IMR-90 (cell line): ENCODE data around the gene RERE. TPM values are rescaled to one million over a fixed set of nuclear protein-coding genes. Genes with fewer than 3 reads are reported as not detected.

Source experiments
- ATAC-seq: fragments of 200-7000 bp; cut with Tn5 transposase; 2 replicates; pipeline ENCODE4 v1.9.1; 2020; ENCODE audit warnings: low read depth, mild to moderate bottlenecking, moderate library complexity
- BruUV-seq: library from RNA; stranded (reverse); fragments of 400-500 nt; replicated peaks from 2 replicates; lab custom pipeline; 2021; lab: Mats Ljungman, UMichigan
- CTCF ChIA-PET: fragments of 300-600 bp; formaldehyde crosslinking; extraction: SDS; loops from one replicate; lab custom pipeline; 2021; ENCODE audit warnings: antibody characterized with exemption; lab: Yijun Ruan, JAX
- POLR2A ChIA-PET: fragments of 300-600 bp; sonication (Branson Sonifier 250); formaldehyde crosslinking; loops from one replicate; lab custom pipeline; 2022; ENCODE audit warnings: antibody characterized with exemption; ENCODE audit not compliant: unreplicated experiment; lab: Charles Lee
- DNase-seq: peaks from one replicate; pipeline ENCODE4 v3.0.0; 2013
- H2AFZ ChIP-seq: replicated peaks from 2 replicates; pipeline ENCODE3; 2013; ENCODE audit warnings: low read length, mild to moderate bottlenecking; ENCODE audit not compliant: poor library complexity
- H2AK5ac ChIP-seq: 2 replicates; pipeline ENCODE4 v1.6.1; 2013; ENCODE audit warnings: low read depth, low read length, inconsistent platforms
- H2AK9ac ChIP-seq: replicated peaks from 2 replicates; pipeline ENCODE3; 2013; ENCODE audit warnings: mild to moderate bottlenecking, low read depth, low read length, moderate library complexity; ENCODE audit not compliant: poor library complexity
- H2BK120ac ChIP-seq: 2 replicates; pipeline ENCODE4 v1.6.1; 2013; ENCODE audit warnings: low read depth, low read length, inconsistent platforms
- H2BK15ac ChIP-seq: 3 replicates; pipeline ENCODE4 v1.6.1; 2013; ENCODE audit warnings: low read depth, low read length, inconsistent platforms
- H2BK20ac ChIP-seq: 2 replicates; pipeline ENCODE4 v1.6.1; 2013; ENCODE audit warnings: low read depth, mild to moderate bottlenecking, inconsistent platforms, low read length, moderate library complexity
- H2BK5ac ChIP-seq: 2 replicates; pipeline ENCODE4 v1.6.1; 2013; ENCODE audit warnings: mild to moderate bottlenecking, low read depth, low read length, inconsistent platforms; ENCODE audit not compliant: poor library complexity, severe bottlenecking
- H3K14ac ChIP-seq: replicated peaks from 2 replicates; pipeline ENCODE4 v1.6.1; 2013; ENCODE audit warnings: low read depth, low read length, inconsistent platforms
- H3K18ac ChIP-seq: 2 replicates; pipeline ENCODE4 v1.6.1; 2013; ENCODE audit warnings: low read depth, low read length, control low read depth
- H3K23ac ChIP-seq: 2 replicates; pipeline ENCODE4 v1.6.1; 2013; ENCODE audit warnings: low read depth, low read length, inconsistent platforms
- H3K27ac ChIP-seq: 2 replicates; pipeline ENCODE4 v1.5.1; 2013; ENCODE audit warnings: mild to moderate bottlenecking, control low read depth, low read length; ENCODE audit not compliant: insufficient read depth
- H3K27me3 ChIP-seq: 2 replicates; pipeline ENCODE4 v1.6.1; 2013; ENCODE audit warnings: low read length; ENCODE audit not compliant: control insufficient read depth, insufficient read depth
- H3K36me3 ChIP-seq: 2 replicates; pipeline ENCODE4 v1.6.1; 2013; ENCODE audit warnings: low read length, mixed read lengths; ENCODE audit not compliant: control insufficient read depth, insufficient read depth
- H3K4ac ChIP-seq: 2 replicates; pipeline ENCODE4 v1.6.1; 2013; ENCODE audit warnings: low read depth, low read length, inconsistent platforms
- H3K4me1 ChIP-seq: 2 replicates; pipeline ENCODE4 v1.6.1; 2013; ENCODE audit warnings: low read length, mixed read lengths; ENCODE audit not compliant: control insufficient read depth, insufficient read depth
- H3K4me2 ChIP-seq: 2 replicates; pipeline ENCODE4 v1.6.1; 2013; ENCODE audit warnings: low read depth, mild to moderate bottlenecking, control low read depth, low read length, moderate library complexity
- H3K4me3 ChIP-seq: 2 replicates; pipeline ENCODE4 v1.5.1; 2013; ENCODE audit warnings: low read depth, mild to moderate bottlenecking, control low read depth, low read length, moderate library complexity; ENCODE audit not compliant: insufficient read depth
- H3K56ac ChIP-seq: 2 replicates; pipeline ENCODE4 v1.6.1; 2013; ENCODE audit warnings: low read length, inconsistent platforms; ENCODE audit not compliant: insufficient read depth; ENCODE audit errors: extremely low read depth
- H3K79me1 ChIP-seq, 2 experiments: 2 replicates each; pipeline ENCODE4 v1.6.1; 2013; ENCODE audit warnings: low read length in 2 of 2, inconsistent platforms in 1 of 2, low read depth in 1 of 2
- H3K9ac ChIP-seq: 2 replicates; pipeline ENCODE4 v1.6.1; 2013; ENCODE audit warnings: low read depth, low read length, control low read depth
- H3K9me1 ChIP-seq: 2 replicates; pipeline ENCODE4 v1.6.1; 2013; ENCODE audit warnings: low read length, inconsistent platforms; ENCODE audit not compliant: insufficient read depth
- H3K9me3 ChIP-seq: 2 replicates; pipeline ENCODE4 v1.6.1; 2013; ENCODE audit warnings: low read length; ENCODE audit not compliant: control insufficient read depth, insufficient read depth
- H4K20me1 ChIP-seq: 2 replicates; pipeline ENCODE4 v1.6.1; 2013; ENCODE audit warnings: low read length, inconsistent platforms; ENCODE audit not compliant: insufficient read depth
- H4K5ac ChIP-seq: 2 replicates; pipeline ENCODE4 v1.6.1; 2013; ENCODE audit warnings: mild to moderate bottlenecking, low read depth, low read length, control low read depth
- H4K8ac ChIP-seq, 2 experiments: 2 replicates each; pipeline ENCODE4 v1.6.1; 2013; ENCODE audit warnings: low read depth in 2 of 2, low read length in 2 of 2, control low read depth in 1 of 2, inconsistent platforms in 1 of 2
- H4K91ac ChIP-seq: 2 replicates; pipeline ENCODE4 v1.6.1; 2013; ENCODE audit warnings: low read depth, low read length, inconsistent platforms; ENCODE audit not compliant: insufficient read depth
- BHLHE40 ChIP-seq: fragments of 150-350 bp; IDR thresholded peaks from 2 replicates; pipeline ENCODE4 v1.6.1; 2016; ENCODE audit warnings: mild to moderate bottlenecking, low read depth, low read length
- CEBPB ChIP-seq: IDR thresholded peaks from 2 replicates; pipeline ENCODE4 v1.6.1; 2012; ENCODE audit warnings: low read depth, low read length, improper control_type of control experiment
- CHD1 ChIP-seq: IDR thresholded peaks from 2 replicates; pipeline ENCODE4 v1.6.1; 2012; ENCODE audit warnings: low read depth, low read length, improper control_type of control experiment
- CTCF ChIP-seq: conservative IDR thresholded peaks from 2 replicates; pipeline ENCODE4 v1.5.1; 2012; ENCODE audit warnings: mild to moderate bottlenecking, low read depth, low read length, improper control_type of control experiment
- ELK1 ChIP-seq: fragments of 150-350 bp; IDR thresholded peaks from 2 replicates; pipeline ENCODE4 v1.6.1; 2016; ENCODE audit warnings: low read depth, mild to moderate bottlenecking, low read length, moderate library complexity, borderline replicate concordance
- FOS ChIP-seq: fragments of 150-350 bp; IDR thresholded peaks from 2 replicates; pipeline ENCODE4 v1.6.1; 2016; ENCODE audit warnings: low read depth, low read length
- MAFK ChIP-seq: IDR thresholded peaks from 2 replicates; pipeline ENCODE4 v1.6.1; 2012; ENCODE audit warnings: low read depth, low read length, improper control_type of control experiment
- MAZ ChIP-seq: IDR thresholded peaks from 2 replicates; pipeline ENCODE4 v1.6.1; 2012; ENCODE audit warnings: low read depth, mild to moderate bottlenecking, low read length, improper control_type of control experiment, moderate library complexity, borderline replicate concordance
- MXI1 ChIP-seq: IDR thresholded peaks from 2 replicates; pipeline ENCODE4 v1.6.1; 2012; ENCODE audit warnings: low read depth, mild to moderate bottlenecking, low read length, moderate library complexity, borderline replicate concordance
- NFE2L2 ChIP-seq: fragments of 150-350 bp; IDR thresholded peaks from 2 replicates; pipeline ENCODE4 v1.6.1; 2016; ENCODE audit warnings: low read depth, mild to moderate bottlenecking, low read length
- POLR2A ChIP-seq: IDR thresholded peaks from 2 replicates; pipeline ENCODE4 v1.6.1; 2012; ENCODE audit warnings: mild to moderate bottlenecking, low read depth, low read length
- RAD21 ChIP-seq: IDR thresholded peaks from 2 replicates; pipeline ENCODE4 v1.6.1; 2012; ENCODE audit warnings: low read length, improper control_type of control experiment
- RCOR1 ChIP-seq: IDR thresholded peaks from 2 replicates; pipeline ENCODE4 v1.6.1; 2012; ENCODE audit warnings: mild to moderate bottlenecking, low read length, improper control_type of control experiment; ENCODE audit not compliant: insufficient replicate concordance
- RFX5 ChIP-seq: IDR thresholded peaks from 2 replicates; pipeline ENCODE4 v1.8.0; 2012; ENCODE audit warnings: low read depth, mild to moderate bottlenecking, low read length, moderate library complexity
- USF2 ChIP-seq: fragments of 150-350 bp; IDR thresholded peaks from 2 replicates; pipeline ENCODE4 v1.6.1; 2017; ENCODE audit warnings: mild to moderate bottlenecking, antibody characterized with exemption, low read length, low read depth
- WGBS, 2 experiments: methylation state at CpG; one replicate each; pipeline versions ENCODE4 v1.1.5 to v1.1.7; 2013; ENCODE audit warnings: missing lambda C conversion rate in 2 of 2; ENCODE audit not compliant: insufficient read length in 1 of 2; ENCODE audit errors: extremely low coverage in 2 of 2; 5-methylcytosine and 5-hydroxymethylcytosine counted together
- dilution Hi-C: fragments of 300-500 bp; cut with HindIII; formaldehyde crosslinking; loops from one replicate; pipeline ENCODE4 v1.14.3; 2018; ENCODE audit warnings: low sequenced_read_pairs; ENCODE audit not compliant: unreplicated experiment
- in situ Hi-C: fragments of 300-500 bp; cut with MboI; formaldehyde crosslinking; loops from 3 replicates; pipeline ENCODE4 v1.14.3; 2019; ENCODE audit warnings: low sequenced_read_pairs, inconsistent platforms, mixed read lengths
- intact Hi-C: fragments of 100-400 bp; cut with micrococcal nuclease; formaldehyde crosslinking; loops from 2 replicates; pipeline ENCODE4 v1.10.0; 2022
- polyA plus RNA-seq, 3 experiments: library from polyadenylated mRNA; depleted of rRNA; stranded (reverse); fragments of >200 nt; gene quantifications; 2 replicates each; pipeline ENCODE4 v1.2.3, GENCODE V29; 2012; ENCODE audit warnings: low replicate concordance in 1 of 3
- total RNA-seq: library from RNA; depleted of rRNA; stranded (reverse); fragments of >200 nt; gene quantifications from 2 replicates; pipeline ENCODE4 v1.2.3, GENCODE V29; 2012

RERE gene
- total and polyA plus RNA-seq, 2 of the 4 experiments (the other 2 are of a cell fraction): 11.5 to 25.1 TPM

- ATAC-seq (no peak), DNase-seq (no peak)
- Histone ChIP-seq H3K79me1 (0 out of 4 replicates have a peak, but pooled peaks cover 0 to 3% of the 10 kb centered on the region in 2 experiments), H3K4ac (peak overlapping the region; percentile 60), H3K23ac (no peak overlapping the region), H4K5ac (no peak overlapping the region), H3K18ac (no peak overlapping the region), H3K9ac (no peak overlapping the region), H2AK9ac (peak overlapping the region; percentile 75), H3K36me3 (no peaks in the 10 kb centered on the region), H3K27me3 (no peaks in the 10 kb centered on the region), H2BK5ac (peak overlapping the region; percentile 48), H3K9me3 (no peaks in the 10 kb centered on the region), H2BK20ac (peak overlapping the region; percentile 49; the same call in 1 of the 2 replicates), H3K9me1 (peaks cover 12% of the 10 kb centered on the region), H2AK5ac (peak overlapping the region; percentile 95), H2BK15ac (peak overlapping the region; percentile 87), H2AFZ (peak overlapping the region; percentile 14), H3K4me3 (no peak overlapping the region), H4K91ac (peak overlapping the region; percentile 61), H3K4me1 (peaks cover 17% of the 10 kb centered on the region), H3K27ac (no peak overlapping the region), H3K4me2 (no peak overlapping the region), H3K56ac (no peak overlapping the region), H2BK120ac (peak overlapping the region; percentile 60), H4K8ac (no peak overlapping the region), H4K20me1 (no peaks in the 10 kb centered on the region), H3K14ac (no peak overlapping the region)
- 95 to 100% methylated on average over 2 to 9 of the region's 10 CpGs for WGBS, 2 experiments
- intact Hi-C loops: no loop called here
- in situ Hi-C loops: no loop called here
- no TSS peak for BruUV-seq
- ChIA-PET CTCF (no interaction called here), POLR2A (no interaction called here)
- dilution Hi-C loops: no loop called here
- TF ChIP-seq USF2 (no peak), MAFK (no peak), BHLHE40 (no peak), CTCF (no peak), CEBPB (no peak), POLR2A (no peak), CHD1 (no peak), RFX5 (no peak), ELK1 (no peak), RAD21 (no peak), FOS (no peak), MAZ (no peak), NFE2L2 (no peak), RCOR1 (no peak), MXI1 (no peak)
Observed at GRCh38 chr1:8344893-8345507, 472.4 kb downstream of the RERE start.
